ENCODE data around the gene CHORDC1.

GRCh38 chr11:90250970-90251369 lies 28.1 kb upstream of the CHORDC1 start:
- TF ChIP-seq, protein P1, sequence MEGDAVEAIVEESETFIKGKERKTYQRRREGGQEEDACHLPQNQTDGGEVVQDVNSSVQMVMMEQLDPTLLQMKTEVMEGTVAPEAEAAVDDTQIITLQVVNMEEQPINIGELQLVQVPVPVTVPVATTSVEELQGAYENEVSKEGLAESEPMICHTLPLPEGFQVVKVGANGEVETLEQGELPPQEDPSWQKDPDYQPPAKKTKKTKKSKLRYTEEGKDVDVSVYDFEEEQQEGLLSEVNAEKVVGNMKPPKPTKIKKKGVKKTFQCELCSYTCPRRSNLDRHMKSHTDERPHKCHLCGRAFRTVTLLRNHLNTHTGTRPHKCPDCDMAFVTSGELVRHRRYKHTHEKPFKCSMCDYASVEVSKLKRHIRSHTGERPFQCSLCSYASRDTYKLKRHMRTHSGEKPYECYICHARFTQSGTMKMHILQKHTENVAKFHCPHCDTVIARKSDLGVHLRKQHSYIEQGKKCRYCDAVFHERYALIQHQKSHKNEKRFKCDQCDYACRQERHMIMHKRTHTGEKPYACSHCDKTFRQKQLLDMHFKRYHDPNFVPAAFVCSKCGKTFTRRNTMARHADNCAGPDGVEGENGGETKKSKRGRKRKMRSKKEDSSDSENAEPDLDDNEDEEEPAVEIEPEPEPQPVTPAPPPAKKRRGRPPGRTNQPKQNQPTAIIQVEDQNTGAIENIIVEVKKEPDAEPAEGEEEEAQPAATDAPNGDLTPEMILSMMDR (IDR thresholded peaks at IDR 0.05): no peak
- no peak for TF ChIP-seq POLR2A (IDR thresholded peaks at IDR 0.05)
